ENCODE results near the gene HOXC10.

HOXC10 gene

DNA sequence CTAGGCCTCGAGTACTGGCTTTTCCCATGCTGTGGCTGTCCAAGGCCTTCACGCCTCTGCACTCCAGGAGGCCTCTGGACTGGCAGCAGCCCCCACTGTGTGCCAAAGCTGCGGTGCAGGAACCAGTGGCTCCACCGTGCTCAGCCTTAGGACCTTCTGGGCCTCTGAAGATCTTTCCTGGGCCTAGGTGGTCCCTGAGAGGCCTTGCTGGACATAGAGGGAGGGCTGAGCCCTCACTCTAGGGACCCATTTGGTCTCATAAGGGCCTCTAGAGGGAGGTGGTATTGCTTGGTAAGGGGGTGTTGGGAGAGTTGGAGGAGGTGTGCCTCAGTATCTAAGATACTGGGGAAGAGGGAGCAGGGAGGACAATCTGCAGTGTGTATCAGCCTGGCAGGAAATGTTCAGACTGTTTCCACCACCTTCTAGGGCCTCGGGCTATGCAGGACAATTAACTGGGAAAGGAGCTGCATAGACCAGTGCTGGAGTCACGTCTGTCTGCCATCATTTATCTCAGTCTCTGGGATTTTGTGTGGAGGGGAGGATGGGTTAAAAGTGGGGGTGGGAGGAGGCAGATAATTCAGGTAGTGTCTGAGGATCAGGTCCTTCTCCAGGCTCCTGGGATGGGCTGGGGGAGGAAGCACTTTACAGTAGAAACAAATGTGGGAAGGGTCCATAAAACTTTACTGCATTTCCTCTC, 50.8 kb downstream of the HOXC10 start:
- TF ChIP-seq, protein P1, sequence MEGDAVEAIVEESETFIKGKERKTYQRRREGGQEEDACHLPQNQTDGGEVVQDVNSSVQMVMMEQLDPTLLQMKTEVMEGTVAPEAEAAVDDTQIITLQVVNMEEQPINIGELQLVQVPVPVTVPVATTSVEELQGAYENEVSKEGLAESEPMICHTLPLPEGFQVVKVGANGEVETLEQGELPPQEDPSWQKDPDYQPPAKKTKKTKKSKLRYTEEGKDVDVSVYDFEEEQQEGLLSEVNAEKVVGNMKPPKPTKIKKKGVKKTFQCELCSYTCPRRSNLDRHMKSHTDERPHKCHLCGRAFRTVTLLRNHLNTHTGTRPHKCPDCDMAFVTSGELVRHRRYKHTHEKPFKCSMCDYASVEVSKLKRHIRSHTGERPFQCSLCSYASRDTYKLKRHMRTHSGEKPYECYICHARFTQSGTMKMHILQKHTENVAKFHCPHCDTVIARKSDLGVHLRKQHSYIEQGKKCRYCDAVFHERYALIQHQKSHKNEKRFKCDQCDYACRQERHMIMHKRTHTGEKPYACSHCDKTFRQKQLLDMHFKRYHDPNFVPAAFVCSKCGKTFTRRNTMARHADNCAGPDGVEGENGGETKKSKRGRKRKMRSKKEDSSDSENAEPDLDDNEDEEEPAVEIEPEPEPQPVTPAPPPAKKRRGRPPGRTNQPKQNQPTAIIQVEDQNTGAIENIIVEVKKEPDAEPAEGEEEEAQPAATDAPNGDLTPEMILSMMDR (conservative IDR thresholded peaks at IDR 0.05) = no peak
- H3K27ac ChIP-seq = no peak overlapping the region; the same call in 1 of the 2 replicates

GRCh38 chr12:54036620-54037359, 51.8 kb downstream of the HOXC10 start:
- TF ChIP-seq, protein P1 (conservative IDR thresholded peaks at IDR 0.05) = no peak
- H3K27ac ChIP-seq = no peak overlapping the region

DNA sequence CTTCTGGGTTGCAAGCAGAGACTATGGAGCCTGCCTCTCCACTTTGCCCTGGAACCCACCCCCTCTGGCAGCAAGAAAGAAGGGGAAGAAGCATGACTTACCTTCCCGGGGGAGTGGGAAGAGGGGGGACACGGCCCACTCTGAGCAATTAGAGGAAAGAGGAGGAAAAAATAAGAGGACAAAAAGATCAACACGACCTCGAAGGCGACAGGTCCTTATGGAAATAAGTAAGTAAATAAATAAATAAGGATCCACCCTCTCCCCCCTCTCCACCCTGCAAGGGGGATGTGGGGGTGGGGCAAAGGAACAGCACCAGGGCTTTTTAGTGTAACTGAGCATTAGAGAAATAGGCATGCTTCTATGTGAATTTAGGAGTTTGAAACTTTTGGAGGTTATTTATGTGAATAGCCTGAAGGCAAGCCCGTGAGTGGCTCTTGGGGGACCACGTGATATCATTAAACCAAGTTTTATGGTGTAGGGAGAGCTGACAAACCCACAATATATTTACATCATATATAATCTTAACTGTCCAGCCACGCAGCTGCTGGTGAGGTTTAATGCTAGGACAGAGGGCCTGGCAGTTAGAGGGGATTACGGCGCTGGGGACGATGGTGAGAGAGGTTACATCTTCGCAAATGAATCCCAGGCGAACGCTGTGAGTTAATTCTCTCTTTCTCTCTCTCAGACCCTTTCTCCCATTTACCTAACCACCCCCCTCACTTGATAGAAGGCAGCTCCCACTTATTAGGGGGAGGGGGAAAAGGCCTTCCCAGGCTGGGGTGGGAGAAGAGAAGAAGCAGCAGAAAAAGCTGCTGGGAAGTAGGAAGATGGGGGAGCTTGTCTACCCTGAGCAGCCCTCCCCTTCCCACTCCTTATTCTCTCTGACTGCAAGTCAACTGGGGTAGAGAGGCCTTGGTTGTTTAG, 52.7 kb downstream of the HOXC10 start:
- TF ChIP-seq, protein P1 (conservative IDR thresholded peaks at IDR 0.05) = no peak
- no peak overlapping the region for H3K27ac ChIP-seq

DNA sequence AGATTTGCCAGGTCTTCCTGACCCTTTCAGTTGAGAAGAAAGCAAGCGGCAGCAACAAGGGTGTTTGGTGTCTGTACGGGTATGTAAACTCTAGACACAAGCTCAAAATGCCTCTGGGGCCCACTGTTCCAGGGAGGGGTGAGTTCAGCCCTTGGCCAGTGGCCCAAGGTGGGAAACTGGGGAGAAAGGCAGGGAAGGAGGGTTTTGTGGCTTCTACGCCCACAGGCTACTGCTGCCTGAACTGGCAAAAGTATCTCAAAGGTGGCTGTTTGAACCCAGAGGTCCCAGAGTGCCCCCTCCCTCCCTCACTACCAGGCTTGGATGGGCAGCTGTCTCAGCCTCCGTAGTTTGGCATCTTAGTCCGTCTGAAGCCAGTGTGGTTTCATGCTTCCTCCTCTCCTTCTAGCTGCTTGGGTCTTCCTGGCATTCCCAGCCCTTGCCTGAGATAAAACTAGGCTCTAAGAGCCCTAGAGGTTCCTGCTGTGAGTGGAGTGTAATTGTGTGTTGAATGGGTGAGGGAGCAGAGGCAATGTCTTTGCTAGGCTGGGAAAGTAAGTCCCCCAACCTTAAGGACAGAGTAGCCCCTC, 53.4 kb downstream of the HOXC10 start:
- no peak overlapping the region for H3K27ac ChIP-seq
- TF ChIP-seq, protein P1 (conservative IDR thresholded peaks at IDR 0.05) = no peak

DNA sequence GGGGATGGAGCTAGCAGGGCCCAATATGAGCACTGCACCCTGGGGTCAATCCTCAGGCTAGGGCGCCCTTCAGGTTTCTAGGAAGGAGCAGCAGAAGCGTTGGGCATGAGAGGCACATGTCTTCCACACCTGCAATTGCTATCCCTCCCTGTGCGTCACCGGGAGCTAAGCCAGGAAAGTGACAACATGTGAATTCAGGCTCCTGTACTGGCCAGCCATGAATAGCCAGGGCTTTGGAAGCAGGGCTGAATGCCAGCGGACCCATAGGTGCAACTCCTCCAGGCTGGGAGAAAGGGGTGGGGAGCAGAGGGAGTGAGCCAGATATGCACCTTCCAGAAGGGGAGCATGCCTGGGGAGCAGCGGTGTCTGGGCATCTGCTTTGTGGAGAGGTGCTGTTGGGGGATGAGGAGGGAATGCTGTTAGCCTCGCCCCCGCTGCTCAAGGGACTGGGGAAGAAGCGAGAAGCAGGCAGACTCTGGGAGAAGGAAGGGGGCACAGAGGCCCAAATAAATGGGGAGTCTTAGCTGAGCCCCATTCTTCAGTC, 54.0 kb downstream of the HOXC10 start:
- TF ChIP-seq, protein P1 (conservative IDR thresholded peaks at IDR 0.05) = no peak
- no peak overlapping the region for H3K27ac ChIP-seq

- TF ChIP-seq, protein P1 (conservative IDR thresholded peaks at IDR 0.05) = no peak
Observed at GRCh38 chr12:54039417-54040147, 54.6 kb downstream of the HOXC10 start.

More at GRCh38 chr12:54039417-54040147, 54.6 kb downstream of the HOXC10 start:
- H3K27ac ChIP-seq = no peak overlapping the region
